C4-2B (cell line): ENCODE data around the gene RNF166.

Experiments
- H3K27ac ChIP-seq: fragments of 450-650 bp; 2 replicates; pipeline ENCODE4 v1.5.1; 2017
- ZFX ChIP-seq: fragments of 450-650 bp; IDR thresholded peaks from 2 replicates; pipeline ENCODE4 v1.6.1; 2017
- TF ChIP-seq, protein P1 (sequence below): fragments of 450-650 bp; conservative IDR thresholded peaks from 2 replicates; pipeline ENCODE4 v1.5.1; 2017; ENCODE audit warnings: mild to moderate bottlenecking

RNF166 gene

GRCh38 chr16:88721236-88721635, 15.0 kb upstream of the RNF166 start:
- H3K27ac ChIP-seq: no peak overlapping the region
- TF ChIP-seq, protein P1, sequence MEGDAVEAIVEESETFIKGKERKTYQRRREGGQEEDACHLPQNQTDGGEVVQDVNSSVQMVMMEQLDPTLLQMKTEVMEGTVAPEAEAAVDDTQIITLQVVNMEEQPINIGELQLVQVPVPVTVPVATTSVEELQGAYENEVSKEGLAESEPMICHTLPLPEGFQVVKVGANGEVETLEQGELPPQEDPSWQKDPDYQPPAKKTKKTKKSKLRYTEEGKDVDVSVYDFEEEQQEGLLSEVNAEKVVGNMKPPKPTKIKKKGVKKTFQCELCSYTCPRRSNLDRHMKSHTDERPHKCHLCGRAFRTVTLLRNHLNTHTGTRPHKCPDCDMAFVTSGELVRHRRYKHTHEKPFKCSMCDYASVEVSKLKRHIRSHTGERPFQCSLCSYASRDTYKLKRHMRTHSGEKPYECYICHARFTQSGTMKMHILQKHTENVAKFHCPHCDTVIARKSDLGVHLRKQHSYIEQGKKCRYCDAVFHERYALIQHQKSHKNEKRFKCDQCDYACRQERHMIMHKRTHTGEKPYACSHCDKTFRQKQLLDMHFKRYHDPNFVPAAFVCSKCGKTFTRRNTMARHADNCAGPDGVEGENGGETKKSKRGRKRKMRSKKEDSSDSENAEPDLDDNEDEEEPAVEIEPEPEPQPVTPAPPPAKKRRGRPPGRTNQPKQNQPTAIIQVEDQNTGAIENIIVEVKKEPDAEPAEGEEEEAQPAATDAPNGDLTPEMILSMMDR: no peak
- TF ChIP-seq ZFX: no peak

- H3K27ac ChIP-seq: no peak overlapping the region
- no peak for TF ChIP-seq ZFX
- TF ChIP-seq, protein P1: no peak
Observed at GRCh38 chr16:88720396-88720970, 14.3 kb upstream of the RNF166 start.

- H3K27ac ChIP-seq: no peak overlapping the region
- TF ChIP-seq, protein P1: no peak
- TF ChIP-seq ZFX: no peak
Observed at GRCh38 chr16:88719933-88720296, 13.7 kb upstream of the RNF166 start.

GRCh38 chr16:88719267-88719932, 13.2 kb upstream of the RNF166 start:
- TF ChIP-seq ZFX: no peak
- TF ChIP-seq, protein P1: no peak
- no peak overlapping the region for H3K27ac ChIP-seq

- no peak overlapping the region for H3K27ac ChIP-seq
- TF ChIP-seq, protein P1: no peak
Observed at GRCh38 chr16:88718178-88718577, 12.0 kb upstream of the RNF166 start.

DNA sequence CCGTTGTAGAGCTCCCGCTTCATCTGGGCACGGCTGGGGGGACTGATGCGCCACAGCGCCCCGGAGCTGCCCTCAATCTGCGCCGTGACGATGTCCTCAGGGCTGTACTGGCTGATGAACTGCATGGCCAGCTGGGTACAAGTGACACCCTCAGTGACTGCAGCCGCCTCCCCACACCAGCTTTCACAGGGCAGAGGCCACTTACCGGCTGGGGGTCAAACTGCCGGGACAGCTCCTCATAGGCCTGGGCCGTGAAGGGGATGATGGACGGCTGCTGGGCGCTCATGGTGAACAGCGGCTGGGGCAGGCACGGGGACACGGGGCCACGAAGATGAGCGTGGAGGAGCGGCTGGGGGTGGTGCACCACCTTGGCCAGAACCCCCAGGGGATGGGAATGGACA, 10.4 kb upstream of the RNF166 start:
- TF ChIP-seq, protein P1: no peak
- no peak overlapping the region for H3K27ac ChIP-seq

DNA sequence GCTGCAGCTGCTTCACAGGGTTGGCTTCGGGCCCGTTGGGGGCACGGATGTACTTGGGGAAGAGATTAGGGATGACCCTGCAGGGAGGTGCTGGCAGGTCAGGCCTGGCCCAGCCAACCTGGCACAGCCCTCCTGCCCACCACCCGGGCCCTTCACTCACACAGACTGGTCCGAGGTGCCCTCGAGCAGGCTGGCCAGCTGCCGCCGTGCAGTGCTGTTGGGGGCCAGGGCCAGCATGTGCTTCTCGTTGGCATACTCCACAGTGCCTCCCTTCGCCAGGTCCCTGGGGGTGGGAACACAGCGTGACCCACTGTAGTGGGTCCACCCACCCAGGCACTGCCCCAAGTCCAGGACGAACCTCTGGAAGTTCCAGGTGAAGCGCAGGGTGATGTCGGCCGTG, 10.0 kb upstream of the RNF166 start:
- no peak for TF ChIP-seq ZFX
- TF ChIP-seq, protein P1: no peak
- H3K27ac ChIP-seq: no peak overlapping the region
